CD8-positive, alpha-beta memory T cell (primary cell): ENCODE measurements around the gene CARD11. TPM values are rescaled to one million over a fixed set of nuclear protein-coding genes. Genes with fewer than 3 reads are reported as not detected.
"Not testable (repeated sequence)": the region's sequence is repeated elsewhere in the genome, so short reads cannot be mapped to it uniquely, and the experiment has no call there.

Source experiments
- CTCF ChIA-PET: fragments of 350-600 bp; sonication (Branson Sonifier 250); formaldehyde crosslinking; loops from one replicate; lab custom pipeline; 2021; ENCODE audit warnings: antibody characterized with exemption; lab: Charles Lee
- POLR2A ChIA-PET: fragments of 350-600 bp; sonication (Branson Sonifier 250); formaldehyde crosslinking; loops from one replicate; lab custom pipeline; 2021; ENCODE audit warnings: antibody characterized with exemption; lab: Charles Lee
- DNase-seq, 5 donors: peaks; one replicate each; pipeline versions ENCODE4 v3.0.0 to v3.0.0-alpha.2; 2020 to 2022; ENCODE audit warnings: mixed read lengths in 1 of 5
- H3K27ac ChIP-seq: one replicate; pipeline ENCODE4 v1.7.0; 2013; ENCODE audit warnings: low read depth, mild to moderate bottlenecking, low read length, moderate library complexity
- H3K27me3 ChIP-seq: 2 replicates; pipeline ENCODE4 v1.7.0; 2013; ENCODE audit warnings: low read length, mild to moderate bottlenecking; ENCODE audit not compliant: insufficient read depth, poor library complexity, severe bottlenecking
- H3K36me3 ChIP-seq: 2 replicates; pipeline ENCODE4 v1.7.0; 2013; ENCODE audit warnings: mild to moderate bottlenecking, low read length, moderate library complexity; ENCODE audit not compliant: insufficient read depth
- H3K4me1 ChIP-seq: 2 replicates; pipeline ENCODE4 v1.7.0; 2013; ENCODE audit warnings: mild to moderate bottlenecking, low read length, moderate library complexity; ENCODE audit not compliant: insufficient read depth
- H3K4me3 ChIP-seq: 2 replicates; pipeline ENCODE4 v1.7.0; 2013; ENCODE audit warnings: mild to moderate bottlenecking, low read length
- H3K9me3 ChIP-seq: 2 replicates; pipeline ENCODE4 v1.7.0; 2013; ENCODE audit warnings: mild to moderate bottlenecking, low read length
- H3K27ac Mint-ChIP-seq, 8 donors: one replicate each; pipeline ENCODE4 v1.8.0; 2020 to 2021; ENCODE audit warnings: mixed read lengths in 8 of 8, mild to moderate bottlenecking in 6 of 8, inconsistent platforms in 3 of 8, moderate library complexity in 3 of 8
- H3K27me3 Mint-ChIP-seq, 2 donors: one replicate each; pipeline ENCODE4 v1.8.0; 2020 to 2021; ENCODE audit warnings: mixed read lengths in 2 of 2, mild to moderate bottlenecking in 1 of 2, moderate library complexity in 1 of 2
- H3K36me3 Mint-ChIP-seq, 3 donors: one replicate each; pipeline ENCODE4 v1.8.0; 2020 to 2021; ENCODE audit warnings: mixed read lengths in 3 of 3, inconsistent platforms in 1 of 3, mild to moderate bottlenecking in 1 of 3
- H3K4me1 Mint-ChIP-seq, 3 donors: one replicate each; pipeline ENCODE4 v1.8.0; 2020 to 2021; ENCODE audit warnings: mixed read lengths in 3 of 3, inconsistent platforms in 1 of 3, mild to moderate bottlenecking in 1 of 3
- H3K4me3 Mint-ChIP-seq, 7 donors: one replicate each; pipeline ENCODE4 v1.8.0; 2020 to 2021; ENCODE audit warnings: mixed read lengths in 7 of 7, mild to moderate bottlenecking in 6 of 7, moderate library complexity in 4 of 7, inconsistent platforms in 2 of 7
- H3K9me3 Mint-ChIP-seq, 5 donors: one replicate each; pipeline ENCODE4 v1.8.0; 2020 to 2022; ENCODE audit warnings: mixed read lengths in 5 of 5, mild to moderate bottlenecking in 3 of 5, moderate library complexity in 2 of 5, inconsistent platforms in 1 of 5
- polyA plus RNA-seq: library from polyadenylated mRNA; unstranded; fragments of 300-500 nt; fragmentation: Illumina TruSeq; gene quantifications from one replicate; pipeline ENCODE4 v1.2.3, GENCODE V29; 2021
- total RNA-seq, 2 experiments: library from RNA; stranded (reverse); gene quantifications; one replicate each; pipeline ENCODE4 v1.2.3, GENCODE V29; 2021

CARD11 gene
- total and polyA plus RNA-seq, 3 experiments from 2014 or later, result 40.9 to 72.1 (median 68.4) TPM

GRCh38 chr7:3028758-3029093, 14.9 kb downstream of the CARD11 start:
- no peaks in the 10 kb centered on the region for H3K27me3 ChIP-seq
- no peak overlapping the region for H3K4me3 ChIP-seq
- Mint-ChIP-seq H3K9me3 (peaks cover 4 to 12% (median 10%) of the 10 kb centered on the region in 5 donors), H3K27me3 (peaks cover 0 to 1% of the 10 kb centered on the region in 2 donors), H3K4me3 (peak overlapping the region in 4 of 7 donors; percentile 41 to 71 (median 58)), H3K4me1 (peaks cover 65 to 85% (median 78%) of the 10 kb centered on the region in 3 donors), H3K27ac (peak overlapping the region; percentile 61 to 96 (median 86)), H3K36me3 (peaks cover 39 to 82% (median 45%) of the 10 kb centered on the region in 3 donors)
- peaks cover 5% of the 10 kb centered on the region for H3K9me3 ChIP-seq
- ChIA-PET POLR2A (no interaction called here), CTCF (interaction anchor here (1.8 kb wide), 1 partner anchor 13 kb away, joined by 3 read pairs; no protein-coding TSS in a partner anchor)
- H3K27ac ChIP-seq, result no peak overlapping the region
- H3K4me1 ChIP-seq, result peaks cover 16% of the 10 kb centered on the region
- H3K36me3 ChIP-seq, result peaks cover 25% of the 10 kb centered on the region
- DNase-seq, result no peak

DNA sequence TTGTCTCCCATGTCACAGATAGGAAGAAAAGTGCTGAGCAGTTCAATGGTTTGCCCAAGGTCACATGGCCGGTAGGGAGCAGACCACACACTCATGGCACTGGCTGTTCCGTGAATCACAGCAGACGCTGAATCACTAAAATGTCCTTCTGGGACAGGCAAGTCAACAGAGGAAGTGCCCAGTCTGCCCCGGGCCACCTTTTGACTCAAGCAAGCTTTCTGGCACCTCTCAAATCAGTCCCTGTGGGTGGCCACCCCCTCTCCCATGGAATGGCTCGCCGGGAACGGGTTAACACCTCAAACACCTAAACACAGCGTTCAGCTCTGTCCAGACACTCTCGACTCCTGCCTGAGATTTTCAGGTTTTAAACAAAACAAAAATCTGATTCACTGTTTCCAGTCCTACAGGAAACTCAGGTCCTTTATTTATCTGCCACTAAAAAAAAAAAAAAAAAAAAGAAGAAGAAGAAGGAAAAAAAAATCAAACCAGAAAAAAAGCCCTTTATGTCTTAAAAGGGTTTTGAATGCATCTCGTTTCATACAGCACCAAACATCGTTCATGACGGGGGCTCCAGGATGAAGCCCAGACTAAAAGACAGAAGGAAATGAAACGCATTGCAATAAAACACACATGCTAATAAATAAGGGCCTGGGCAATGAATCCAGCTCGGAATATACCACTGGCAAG, 15.5 kb downstream of the CARD11 start:
- Mint-ChIP-seq H3K36me3 (peaks cover 39 to 77% (median 41%) of the 10 kb centered on the region in 3 donors), H3K9me3 (peaks cover 4 to 12% (median 10%) of the 10 kb centered on the region in 5 donors), H3K27ac (peak overlapping the region; percentile 61 to 96 (median 86)), H3K4me1 (peaks cover 62 to 82% (median 76%) of the 10 kb centered on the region in 3 donors), H3K27me3 (peaks cover 0 to 1% of the 10 kb centered on the region in 2 donors), H3K4me3 (peak overlapping the region in 5 of 7 donors; percentile 41 to 71 (median 55))
- Histone ChIP-seq H3K4me3 (no peak overlapping the region), H3K27me3 (no peaks in the 10 kb centered on the region), H3K36me3 (peaks cover 25% of the 10 kb centered on the region), H3K27ac (no peak overlapping the region), H3K9me3 (peaks cover 5% of the 10 kb centered on the region), H3K4me1 (peaks cover 16% of the 10 kb centered on the region)
- POLR2A ChIA-PET, result no interaction called here
- DNase-seq, result no peak
- CTCF ChIA-PET, result interaction anchor here (1.8 kb wide), 1 partner anchor 13 kb away, joined by 3 read pairs; no protein-coding TSS in a partner anchor

GRCh38 chr7:3027005-3027845, 16.4 kb downstream of the CARD11 start:
- H3K4me1 Mint-ChIP-seq, result peaks cover 58 to 82% (median 76%) of the 10 kb centered on the region in 3 donors
- peaks cover 16% of the 10 kb centered on the region for H3K4me1 ChIP-seq
- peak overlapping the region in 5 of 7 donors; percentile 12 to 65 (median 59) for H3K4me3 Mint-ChIP-seq
- no peak overlapping the region for H3K27ac ChIP-seq
- H3K9me3 ChIP-seq, result peaks cover 5% of the 10 kb centered on the region
- H3K36me3 Mint-ChIP-seq, result peaks cover 41 to 73% (median 42%) of the 10 kb centered on the region in 3 donors
- peak overlapping the region; percentile 28 to 96 (median 90) for H3K27ac Mint-ChIP-seq
- peaks cover 18% of the 10 kb centered on the region for H3K36me3 ChIP-seq
- DNase-seq, result peak in 1 of 5 donors; percentile 11
- no peak overlapping the region for H3K4me3 ChIP-seq
- POLR2A ChIA-PET, result no interaction called here
- peaks cover 4 to 12% (median 10%) of the 10 kb centered on the region in 5 donors for H3K9me3 Mint-ChIP-seq
- CTCF ChIA-PET, result interaction anchor here (1.8 kb wide), 1 partner anchor 14 kb away, joined by 3 read pairs; no protein-coding TSS in a partner anchor
- no peaks in the 10 kb centered on the region for H3K27me3 ChIP-seq
- H3K27me3 Mint-ChIP-seq, result peaks cover 0 to 1% of the 10 kb centered on the region in 2 donors

- Histone ChIP-seq H3K36me3 (peaks cover 9% of the 10 kb centered on the region), H3K4me1 (peaks cover 16% of the 10 kb centered on the region), H3K4me3 (no peak overlapping the region), H3K27me3 (no peaks in the 10 kb centered on the region), H3K27ac (no peak overlapping the region), H3K9me3 (peaks cover 5% of the 10 kb centered on the region)
- Mint-ChIP-seq H3K9me3 (peaks cover 7 to 25% (median 21%) of the 10 kb centered on the region in 5 donors), H3K27ac (peak overlapping the region in 7 of 8 donors; percentile 39 to 93 (median 57)), H3K27me3 (peaks cover 0 to 1% of the 10 kb centered on the region in 2 donors), H3K36me3 (peaks cover 43 to 73% (median 51%) of the 10 kb centered on the region in 3 donors), H3K4me3 (peak overlapping the region in 1 of 7 donors; percentile 20), H3K4me1 (peaks cover 59 to 83% (median 72%) of the 10 kb centered on the region in 3 donors)
- no peak for DNase-seq
- ChIA-PET CTCF (no interaction called here), POLR2A (no interaction called here)
These were observed 18.1 kb downstream of the CARD11 start for GRCh38 chr7:3025616-3026015.

DNA sequence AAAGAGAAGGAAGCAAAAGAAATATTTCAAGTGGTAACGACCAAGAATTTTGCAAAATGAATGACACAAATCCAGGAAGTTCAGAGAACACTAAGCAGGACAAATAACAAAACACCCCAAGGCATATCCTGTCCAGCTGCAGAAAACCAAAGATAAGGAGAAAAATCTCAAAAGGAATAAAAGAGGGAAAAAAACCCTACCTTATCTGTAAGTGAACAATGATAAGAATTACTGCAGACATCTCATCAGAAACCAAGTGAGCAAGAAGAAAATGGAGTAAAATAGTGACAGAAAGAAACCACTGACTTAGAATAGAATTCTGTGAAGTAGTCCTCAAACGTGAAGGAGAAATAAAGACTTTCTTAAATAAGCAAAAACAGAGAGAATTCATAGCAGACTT, 21.8 kb downstream of the CARD11 start:
- POLR2A ChIA-PET, result interaction anchor here (0.6 kb wide), 1 partner anchor 127 kb away, joined by 9 read pairs; no protein-coding TSS in a partner anchor

DNA sequence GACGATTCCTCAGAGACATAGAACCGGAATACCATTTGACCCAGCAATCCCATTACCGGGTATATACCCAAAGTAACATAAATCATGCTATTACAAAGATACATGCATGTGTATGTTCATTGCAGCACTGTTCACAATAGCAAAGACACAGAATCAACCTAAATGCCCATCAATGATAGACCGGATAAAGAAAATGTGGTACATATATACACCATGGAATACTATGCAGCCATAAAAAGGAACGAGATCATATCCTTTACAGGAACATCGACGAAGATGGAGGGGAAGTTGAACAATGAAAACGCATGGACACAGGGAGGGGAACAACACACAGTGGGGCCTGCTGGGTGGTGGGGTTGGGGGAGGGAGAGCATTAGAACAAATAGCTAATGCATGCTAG, 22.4 kb downstream of the CARD11 start:
- not testable (repeated sequence) for H3K4me3 ChIP-seq

More for the DNA sequence above, 21.8 kb downstream of the CARD11 start:
- CTCF ChIA-PET, result no interaction called here
- H3K27ac ChIP-seq, result no peak overlapping the region
- H3K36me3 Mint-ChIP-seq, result peaks cover 42 to 72% (median 55%) of the 10 kb centered on the region in 3 donors
- H3K36me3 ChIP-seq, result peaks cover 12% of the 10 kb centered on the region
- peaks cover 40 to 62% (median 61%) of the 10 kb centered on the region in 3 donors for H3K4me1 Mint-ChIP-seq
- peaks cover 17 to 33% (median 29%) of the 10 kb centered on the region in 5 donors for H3K9me3 Mint-ChIP-seq
- DNase-seq, result no peak
- H3K4me3 Mint-ChIP-seq, result no peak overlapping the region
- no peaks in the 10 kb centered on the region for H3K4me1 ChIP-seq
- no peaks in the 10 kb centered on the region for H3K27me3 ChIP-seq
- peaks cover 13% of the 10 kb centered on the region for H3K9me3 ChIP-seq
- no peak overlapping the region for H3K4me3 ChIP-seq
- H3K27ac Mint-ChIP-seq, result peak overlapping the region in 4 of 8 donors; percentile 32 to 74 (median 63)
- no peaks in the 10 kb centered on the region for H3K27me3 Mint-ChIP-seq

DNA sequence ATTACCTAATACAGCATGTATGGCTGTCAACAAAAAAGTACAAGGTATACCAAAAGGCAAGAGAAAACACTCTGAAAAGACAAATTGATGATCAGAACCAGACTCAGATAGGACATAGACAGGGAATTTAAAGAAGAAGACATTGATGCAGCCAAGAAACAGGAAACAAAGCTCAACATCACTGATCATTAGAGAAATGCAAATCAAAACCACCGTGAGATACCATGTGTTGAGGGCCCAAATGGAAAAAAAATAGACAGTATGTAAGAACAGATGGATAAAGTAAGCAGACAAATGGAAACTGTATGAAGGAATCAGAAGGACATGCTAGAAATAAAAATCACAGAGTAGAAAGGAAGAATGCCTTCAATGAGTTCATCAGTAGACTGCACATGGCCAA, 23.3 kb downstream of the CARD11 start:
- DNase-seq, result no peak
- Histone ChIP-seq H3K4me3 (no peak overlapping the region), H3K27ac (no peak overlapping the region), H3K4me1 (no peaks in the 10 kb centered on the region), H3K9me3 (peaks cover 8% of the 10 kb centered on the region), H3K27me3 (no peaks in the 10 kb centered on the region), H3K36me3 (peaks cover 12% of the 10 kb centered on the region)
- Mint-ChIP-seq H3K27me3 (no peaks in the 10 kb centered on the region), H3K27ac (peak overlapping the region in 7 of 8 donors; percentile 3 to 89 (median 48)), H3K4me3 (peak overlapping the region in 1 of 7 donors; percentile 0), H3K4me1 (peaks cover 40 to 68% (median 65%) of the 10 kb centered on the region in 3 donors), H3K36me3 (peaks cover 35 to 75% (median 47%) of the 10 kb centered on the region in 3 donors), H3K9me3 (peaks cover 13 to 29% (median 24%) of the 10 kb centered on the region in 5 donors)
- CTCF ChIA-PET, result interaction anchor here (1.3 kb wide), 1 partner anchor 55 kb away, joined by 4 read pairs; no protein-coding TSS in a partner anchor
- POLR2A ChIA-PET, result no interaction called here

More for the DNA sequence above, 22.4 kb downstream of the CARD11 start:
- peaks cover 17 to 33% (median 28%) of the 10 kb centered on the region in 5 donors for H3K9me3 Mint-ChIP-seq
- DNase-seq, CTCF ChIA-PET, H3K4me3 Mint-ChIP-seq, H3K27ac ChIP-seq, POLR2A ChIA-PET, H3K27me3 Mint-ChIP-seq, H3K27me3 ChIP-seq, H3K4me1 ChIP-seq: not testable (repeated sequence)
- H3K9me3 ChIP-seq, result peaks cover 13% of the 10 kb centered on the region
- peaks cover 41 to 75% (median 54%) of the 10 kb centered on the region in 3 donors for H3K36me3 Mint-ChIP-seq
- peaks cover 12% of the 10 kb centered on the region for H3K36me3 ChIP-seq
- peak overlapping the region in 5 of 8 donors; percentile 31 to 89 (median 53) for H3K27ac Mint-ChIP-seq
- peaks cover 39 to 64% (median 61%) of the 10 kb centered on the region in 3 donors for H3K4me1 Mint-ChIP-seq
